Activated CD8-positive, alpha-beta T cell treated with anti-CD3 and anti-CD28 coated beads for 36 hours (primary cell): ENCODE data around the gene MAX. TPM values are rescaled to one million over a fixed set of nuclear protein-coding genes. Genes with fewer than 3 reads are reported as not detected.
"Not testable (repeated sequence)": the region's sequence is repeated elsewhere in the genome, so short reads cannot be mapped to it uniquely, and the experiment has no call there.

Experiments used
- ATAC-seq: fragments of 200-7000 bp; cut with Tn5 transposase; one replicate; pipeline ENCODE4 v1.10.0; 2021; ENCODE audit warnings: mild to moderate bottlenecking, moderate library complexity
- CTCF ChIA-PET: fragments of 350-600 bp; sonication (Branson Sonifier 250); formaldehyde crosslinking; loops from one replicate; lab custom pipeline; 2021; ENCODE audit warnings: antibody characterized with exemption; lab: Charles Lee
- POLR2A ChIA-PET: fragments of 350-600 bp; sonication (Branson Sonifier 250); formaldehyde crosslinking; loops from one replicate; lab custom pipeline; 2021; ENCODE audit warnings: antibody characterized with exemption; lab: Charles Lee
- DNase-seq: peaks from one replicate; pipeline ENCODE4 v3.0.0-alpha.2; 2020
- H3K27ac Mint-ChIP-seq: one replicate; pipeline ENCODE4 v1.8.0; 2021; ENCODE audit warnings: mild to moderate bottlenecking, mixed read lengths
- H3K27me3 Mint-ChIP-seq: one replicate; pipeline ENCODE4 v1.8.0; 2021; ENCODE audit warnings: mixed read lengths
- H3K36me3 Mint-ChIP-seq: one replicate; pipeline ENCODE4 v1.8.0; 2021; ENCODE audit warnings: low read depth, mixed read lengths
- H3K4me1 Mint-ChIP-seq: one replicate; pipeline ENCODE4 v1.8.0; 2021; ENCODE audit warnings: low read depth, mixed read lengths
- H3K4me3 Mint-ChIP-seq: one replicate; pipeline ENCODE4 v1.8.0; 2021; ENCODE audit warnings: mild to moderate bottlenecking, moderate library complexity, mixed read lengths
- H3K9me3 Mint-ChIP-seq: one replicate; pipeline ENCODE4 v1.8.0; 2021; ENCODE audit warnings: mixed read lengths
- intact Hi-C: fragments of 100-400 bp; cut with micrococcal nuclease; formaldehyde crosslinking; loops from one replicate; pipeline ENCODE4 v1.10.0; 2022
- total RNA-seq, 2 experiments: library from RNA; stranded (reverse); gene quantifications; one replicate each; pipeline ENCODE4 v1.2.3, GENCODE V29; 2021
- TF ChIP-seq, protein P1 (sequence below): fragments of 200-600 bp; IDR thresholded peaks from one replicate; pipeline ENCODE4 v1.8.0; 2022; ENCODE audit warnings: antibody characterized with exemption, mild to moderate bottlenecking

The MAX gene
- total RNA-seq, 2 experiments from 2014 or later = 92.6 to 92.8 TPM

DNA sequence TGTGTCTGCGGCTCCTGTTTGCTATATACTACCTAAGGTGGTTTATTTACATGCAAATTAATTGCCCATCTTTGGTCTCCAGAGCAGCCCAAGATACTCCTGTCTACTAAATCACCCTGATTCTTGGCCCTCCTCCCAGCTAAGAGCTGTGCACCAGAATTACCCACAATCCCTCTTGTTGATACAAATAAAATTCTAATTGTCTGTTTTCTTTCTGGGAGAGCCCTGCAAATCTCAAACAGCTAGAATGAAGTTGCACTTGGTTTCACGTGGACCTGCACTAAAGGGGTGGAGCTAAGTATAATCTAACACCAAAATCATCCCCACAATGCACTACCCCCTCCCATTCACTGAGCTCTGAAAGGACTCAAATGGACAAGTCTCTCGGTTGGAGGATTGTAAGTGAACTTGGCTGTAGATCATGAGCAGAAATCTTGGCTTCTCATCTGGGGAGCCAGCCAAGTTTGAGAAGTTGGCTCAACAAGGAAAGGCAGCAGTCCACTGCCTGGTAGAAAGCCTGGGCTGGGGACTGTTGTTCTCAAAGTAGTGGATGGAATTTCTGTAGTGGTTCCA, 6.6 kb downstream of the MAX start:
- Mint-ChIP-seq H3K27me3 (no peaks in the 10 kb centered on the region), H3K27ac (peak overlapping the region; percentile 58), H3K4me3 (no peak overlapping the region), H3K9me3 (no peaks in the 10 kb centered on the region), H3K36me3 (peaks cover 71% of the 10 kb centered on the region), H3K4me1 (peaks cover 82% of the 10 kb centered on the region)
- intact Hi-C loops = no loop called here
- CTCF ChIA-PET = interaction anchor here (1.2 to 1.7 kb wide), 3 partner anchors 8 to 864 kb away, joined by 3 to 4 read pairs (median 4); partner anchors contain the start of gene FNTB
- TF ChIP-seq, protein P1, sequence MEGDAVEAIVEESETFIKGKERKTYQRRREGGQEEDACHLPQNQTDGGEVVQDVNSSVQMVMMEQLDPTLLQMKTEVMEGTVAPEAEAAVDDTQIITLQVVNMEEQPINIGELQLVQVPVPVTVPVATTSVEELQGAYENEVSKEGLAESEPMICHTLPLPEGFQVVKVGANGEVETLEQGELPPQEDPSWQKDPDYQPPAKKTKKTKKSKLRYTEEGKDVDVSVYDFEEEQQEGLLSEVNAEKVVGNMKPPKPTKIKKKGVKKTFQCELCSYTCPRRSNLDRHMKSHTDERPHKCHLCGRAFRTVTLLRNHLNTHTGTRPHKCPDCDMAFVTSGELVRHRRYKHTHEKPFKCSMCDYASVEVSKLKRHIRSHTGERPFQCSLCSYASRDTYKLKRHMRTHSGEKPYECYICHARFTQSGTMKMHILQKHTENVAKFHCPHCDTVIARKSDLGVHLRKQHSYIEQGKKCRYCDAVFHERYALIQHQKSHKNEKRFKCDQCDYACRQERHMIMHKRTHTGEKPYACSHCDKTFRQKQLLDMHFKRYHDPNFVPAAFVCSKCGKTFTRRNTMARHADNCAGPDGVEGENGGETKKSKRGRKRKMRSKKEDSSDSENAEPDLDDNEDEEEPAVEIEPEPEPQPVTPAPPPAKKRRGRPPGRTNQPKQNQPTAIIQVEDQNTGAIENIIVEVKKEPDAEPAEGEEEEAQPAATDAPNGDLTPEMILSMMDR = no peak
- ATAC-seq = no peak
- DNase-seq = no peak
- POLR2A ChIA-PET = interaction anchor here (1.3 to 1.7 kb wide), 3 partner anchors 11 to 109 kb away, joined by 4 read pairs; partner anchors contain the start of gene FNTB

DNA sequence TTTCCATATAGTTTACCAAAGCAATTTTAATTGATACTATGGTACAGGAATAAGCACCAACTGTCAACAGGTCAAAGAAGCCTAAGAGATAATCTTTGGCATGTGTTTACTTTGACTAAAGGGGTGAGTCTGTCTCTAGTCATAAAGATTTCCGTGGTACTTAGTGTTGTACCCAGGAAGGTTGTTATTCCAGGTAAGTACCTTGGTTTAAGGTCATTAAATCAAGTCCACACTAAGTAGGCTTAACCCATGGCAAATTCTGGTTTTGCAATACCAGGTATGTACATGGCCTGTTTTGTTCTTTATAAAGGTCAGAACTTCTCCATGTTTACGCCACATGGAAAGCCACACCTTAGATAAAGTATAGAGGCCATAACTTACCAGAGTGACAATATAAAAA, 10.0 kb downstream of the MAX start:
- intact Hi-C loops = no loop called here
- ATAC-seq (no peak), DNase-seq (no peak)
- H3K36me3 Mint-ChIP-seq = peaks cover 76% of the 10 kb centered on the region
- H3K4me1 Mint-ChIP-seq = peaks cover 59% of the 10 kb centered on the region
- no peak overlapping the region for H3K4me3 Mint-ChIP-seq
- H3K9me3 Mint-ChIP-seq = peaks cover 11% of the 10 kb centered on the region
- no peak overlapping the region for H3K27ac Mint-ChIP-seq
- TF ChIP-seq, protein P1 = no peak
- CTCF ChIA-PET = interaction anchor here (1.5 kb wide), 1 partner anchor 9 kb away, joined by 6 read pairs; no protein-coding TSS in a partner anchor
- H3K27me3 Mint-ChIP-seq = no peaks in the 10 kb centered on the region
- POLR2A ChIA-PET = interaction anchor here (0.8 kb wide), 1 partner anchor 14 kb away, joined by 4 read pairs; no protein-coding TSS in a partner anchor

DNA sequence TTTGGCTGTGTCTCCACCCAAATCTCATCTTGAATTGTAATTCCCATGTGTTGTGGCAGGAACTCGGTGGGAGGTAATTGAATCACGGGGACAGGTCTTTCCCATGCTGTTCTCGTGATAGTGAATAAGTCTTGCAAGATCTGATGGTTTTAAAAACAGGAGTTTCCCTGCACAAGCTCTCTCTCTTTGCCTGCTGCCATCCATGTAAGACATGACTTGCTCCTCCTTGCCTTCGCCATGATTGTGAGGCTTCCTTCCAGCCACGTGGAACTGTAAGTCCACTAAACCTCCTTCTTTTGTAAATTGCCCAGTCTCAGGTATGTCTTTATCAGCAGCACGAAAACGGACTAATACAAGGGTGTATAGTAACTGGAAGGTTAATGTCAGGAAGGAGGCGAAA, 14.5 kb downstream of the MAX start:
- Mint-ChIP-seq H3K4me1 (peaks cover 47% of the 10 kb centered on the region), H3K9me3 (peaks cover 17% of the 10 kb centered on the region), H3K36me3 (peaks cover 76% of the 10 kb centered on the region)
- H3K4me3 Mint-ChIP-seq, intact Hi-C loops, ATAC-seq, DNase-seq, H3K27ac Mint-ChIP-seq, H3K27me3 Mint-ChIP-seq: not testable (repeated sequence)
- ChIA-PET CTCF (interaction anchor here (0.9 kb wide), 1 partner anchor 12 kb away, joined by 3 read pairs; no protein-coding TSS in a partner anchor), POLR2A (interaction anchor here (0.7 to 1.0 kb wide), 2 partner anchors 9 to 43 kb away, joined by 3 read pairs; no protein-coding TSS in a partner anchor)

DNA sequence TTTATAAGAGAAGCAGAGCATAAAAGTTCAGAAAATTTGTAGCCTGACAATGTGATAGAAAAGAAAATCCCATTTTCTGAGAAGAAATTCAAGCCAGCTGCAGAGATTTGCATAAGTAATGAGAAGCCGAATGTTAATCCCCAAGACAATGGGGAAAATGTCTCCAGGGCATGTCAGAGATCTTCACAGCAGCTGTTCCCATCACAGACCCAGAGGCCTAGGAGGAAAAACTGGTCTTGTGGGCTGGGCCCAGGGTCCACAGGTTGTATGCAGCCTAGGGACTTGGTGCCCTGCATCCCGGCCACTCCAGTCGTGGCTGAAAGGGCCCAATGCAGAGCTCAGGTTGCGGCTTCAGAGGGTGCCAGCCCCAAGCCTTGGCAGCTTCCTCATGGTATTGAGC, 15.6 kb downstream of the MAX start:
- H3K27me3 Mint-ChIP-seq, DNase-seq, H3K4me3 Mint-ChIP-seq, intact Hi-C loops, CTCF ChIA-PET, ATAC-seq, H3K27ac Mint-ChIP-seq: not testable (repeated sequence)
- peaks cover 17% of the 10 kb centered on the region for H3K9me3 Mint-ChIP-seq
- peaks cover 82% of the 10 kb centered on the region for H3K36me3 Mint-ChIP-seq
- POLR2A ChIA-PET = interaction anchor here (0.7 kb wide), 1 partner anchor 25 kb away, joined by 3 read pairs; no protein-coding TSS in a partner anchor
- H3K4me1 Mint-ChIP-seq = peaks cover 51% of the 10 kb centered on the region

DNA sequence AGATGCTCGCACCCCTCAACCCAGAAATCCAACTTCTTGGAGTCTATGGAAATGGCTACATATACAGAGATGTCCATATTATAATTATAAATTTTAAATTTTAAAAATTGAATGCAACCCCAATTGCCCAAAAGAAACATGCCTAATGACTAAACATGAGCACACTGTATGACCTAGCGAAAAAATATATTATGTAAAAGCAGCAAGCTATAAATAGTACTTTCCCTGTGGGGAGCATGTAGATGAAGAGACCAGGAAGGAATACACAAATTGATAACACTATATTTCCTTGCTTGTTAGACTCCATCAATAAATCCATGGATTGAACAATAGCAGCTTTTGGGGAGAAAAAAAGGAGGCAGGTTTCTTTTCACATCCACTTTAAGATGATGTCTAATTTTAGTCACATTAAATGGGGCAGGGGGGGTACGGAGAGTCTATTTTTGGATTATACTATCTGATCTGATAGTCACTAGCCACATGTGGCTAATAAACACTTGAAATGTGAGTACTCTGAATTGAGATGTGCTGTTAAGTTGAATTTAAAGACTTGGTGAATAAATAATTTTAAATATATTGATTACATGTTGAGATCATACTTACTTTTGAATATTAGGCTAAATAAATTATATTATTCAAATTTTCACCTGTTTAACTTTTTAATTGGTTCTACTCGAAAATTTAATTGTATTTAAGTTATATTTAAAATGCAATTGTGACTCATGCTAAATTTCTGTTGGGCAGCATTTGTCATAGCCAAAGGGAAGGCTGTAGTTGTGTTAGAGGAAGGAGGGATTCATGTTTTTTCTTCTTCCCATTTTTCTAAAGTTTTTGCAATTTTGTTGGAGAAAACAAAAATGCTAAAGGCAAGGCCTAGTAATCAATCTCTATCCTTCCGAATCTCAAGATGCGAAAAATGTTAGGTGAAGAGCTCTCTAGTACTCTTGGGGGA, 17.5 kb downstream of the MAX start:
- ChIA-PET CTCF (interaction anchor here (0.6 to 1.8 kb wide), 2 partner anchors 8 to 36 kb away, joined by 3 to 6 read pairs; no protein-coding TSS in a partner anchor), POLR2A (interaction anchor here (0.8 kb wide), 1 partner anchor 18 kb away, joined by 3 read pairs; no protein-coding TSS in a partner anchor)
- H3K36me3 Mint-ChIP-seq = peaks cover 85% of the 10 kb centered on the region
- ATAC-seq = no peak
- peaks cover 61% of the 10 kb centered on the region for H3K4me1 Mint-ChIP-seq
- TF ChIP-seq, protein P1 = no peak
- no peak overlapping the region for H3K4me3 Mint-ChIP-seq
- peaks cover 17% of the 10 kb centered on the region for H3K9me3 Mint-ChIP-seq
- H3K27me3 Mint-ChIP-seq = no peaks in the 10 kb centered on the region
- no peak for DNase-seq
- intact Hi-C loops = no loop called here
- H3K27ac Mint-ChIP-seq = no peak overlapping the region
